DMS 273 (cell line): ENCODE measurements around the gene GALNT18.

Experiments
- DNase-seq: peaks from one replicate; lab custom pipeline; 2025; ENCODE audit not compliant: unreplicated experiment; lab: John Stamatoyannopoulos, UW

The GALNT18 gene

DNA sequence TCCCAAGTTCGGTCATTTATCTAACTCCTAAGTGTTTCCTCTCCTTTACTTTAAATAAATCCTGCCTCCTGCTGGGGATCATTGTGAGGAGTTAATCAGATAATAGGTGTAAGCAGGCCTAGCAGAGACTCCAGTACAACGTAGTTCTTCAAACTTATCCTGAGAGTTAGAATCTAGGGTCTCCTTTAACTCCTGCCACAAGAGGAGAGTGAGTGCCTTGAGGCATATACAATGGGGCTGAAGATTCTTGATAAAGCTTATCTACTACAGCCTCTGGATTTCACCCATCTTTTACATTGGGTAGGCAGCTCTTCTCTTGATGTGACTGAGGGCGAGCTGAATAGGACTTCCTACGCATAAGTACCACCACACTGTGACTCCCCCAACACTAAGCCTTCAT, 3.1 kb upstream of the GALNT18 start:
- no peak for DNase-seq

GRCh38 chr11:11624204-11624603, 2.4 kb upstream of the GALNT18 start:
- no peak for DNase-seq

DNA sequence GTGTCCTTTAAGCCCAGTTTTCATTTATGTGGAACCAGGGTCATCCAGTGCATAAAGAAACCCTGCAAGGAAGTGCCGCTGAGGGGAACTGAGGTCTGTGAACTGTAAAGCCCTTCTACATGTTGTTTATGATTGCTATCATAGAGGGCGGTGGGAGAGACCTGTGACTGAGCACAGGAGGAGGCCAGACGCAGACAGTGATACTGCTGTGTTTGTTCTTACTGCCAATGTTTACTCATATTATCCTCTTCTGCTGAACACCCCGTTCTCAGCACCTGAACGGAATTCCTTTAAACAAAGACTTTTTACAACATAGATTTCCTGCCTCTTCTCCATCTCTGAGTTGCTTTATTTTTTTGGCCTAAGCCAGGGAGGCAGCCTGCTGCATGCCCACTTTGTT, 967 bp upstream of the GALNT18 start:
- DNase-seq = no peak

DNA sequence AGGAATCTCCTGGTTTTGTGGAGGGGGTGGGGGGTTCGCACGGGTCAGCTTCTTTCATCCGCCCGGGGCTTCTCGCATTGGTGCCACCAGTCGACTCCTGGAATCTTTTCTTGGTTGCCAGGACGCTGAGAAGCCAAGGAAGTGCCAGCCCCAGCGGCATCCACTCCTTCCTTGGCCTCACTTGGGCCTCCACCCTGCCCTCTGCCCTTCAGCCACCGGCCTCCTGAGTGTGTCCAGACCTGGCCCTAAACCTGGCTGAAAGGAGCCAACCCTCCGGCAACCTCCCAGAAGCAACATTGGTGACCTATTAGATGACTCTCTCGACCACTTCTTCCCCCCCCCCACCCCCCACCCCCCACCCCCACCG, 518 bp upstream of the GALNT18 start:
- no peak for DNase-seq

DNA sequence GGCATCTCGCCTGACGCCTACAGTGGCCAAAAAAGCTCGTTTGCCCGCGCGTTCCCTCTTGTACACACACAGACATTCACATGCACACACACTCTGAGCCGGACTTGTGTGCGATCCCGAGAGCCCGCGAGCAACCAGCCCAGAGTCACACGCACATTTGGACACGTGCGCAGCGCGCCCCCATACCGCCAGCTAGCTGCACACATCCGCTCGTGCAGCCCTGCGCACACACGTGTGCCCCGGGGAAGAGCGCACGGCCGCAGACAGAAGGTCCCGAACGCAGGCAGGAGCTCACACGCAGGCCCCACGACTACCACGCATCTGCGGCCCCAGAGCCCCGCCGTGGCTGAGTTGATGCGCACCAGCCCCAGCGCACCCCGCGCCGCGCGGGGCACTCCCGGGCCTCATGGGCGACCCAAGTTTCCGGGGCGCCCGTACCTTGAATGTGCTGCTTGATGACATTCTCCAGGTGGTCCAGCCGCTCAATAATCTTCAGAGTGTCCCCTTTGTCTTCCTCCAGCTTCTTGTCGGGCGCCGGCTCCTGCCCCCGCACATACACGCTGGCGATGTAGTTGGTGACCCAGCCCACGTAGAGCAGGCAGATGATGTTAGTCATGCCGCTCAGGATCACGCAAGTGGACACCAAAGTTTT, 758 bp downstream of the GALNT18 start:
- peak; percentile 66 for DNase-seq

DNA sequence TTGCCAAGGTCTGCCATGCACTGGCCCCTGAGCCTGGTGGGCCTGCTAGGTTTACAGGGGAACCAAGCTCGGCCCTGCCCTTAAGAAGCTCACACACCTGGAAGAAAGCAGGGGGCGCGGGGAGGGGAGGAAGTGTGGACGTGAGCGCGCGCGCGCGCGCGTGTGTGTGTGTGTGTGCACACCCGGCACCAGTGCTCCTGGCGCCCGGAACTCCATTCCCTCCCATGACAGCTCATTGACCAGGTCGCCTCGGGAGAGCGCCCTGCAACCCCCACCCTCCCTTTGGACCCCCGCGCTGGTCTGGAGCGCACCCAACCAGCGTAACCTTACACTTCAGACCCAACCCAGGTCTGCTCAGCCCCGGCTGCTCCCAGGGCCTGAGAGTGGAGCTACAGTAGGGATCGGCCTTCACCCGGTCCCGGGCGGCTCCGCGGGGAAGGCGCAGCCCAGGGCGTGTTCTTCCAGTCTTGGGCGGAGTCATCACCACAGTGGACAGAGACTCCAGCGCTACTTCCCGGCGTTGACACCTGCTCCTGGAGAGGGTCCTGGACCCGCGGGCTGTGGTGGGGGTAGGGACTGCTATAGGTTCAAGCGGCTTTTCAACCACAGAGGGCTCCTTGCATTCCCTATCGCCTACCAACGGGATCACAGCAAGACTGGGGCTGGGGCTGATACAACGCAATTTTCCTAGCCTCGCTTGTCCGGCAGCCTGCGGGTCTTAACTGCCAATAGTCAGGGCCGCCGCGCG, 1.5 kb downstream of the GALNT18 start:
- DNase-seq = peak; percentile 69

DNA sequence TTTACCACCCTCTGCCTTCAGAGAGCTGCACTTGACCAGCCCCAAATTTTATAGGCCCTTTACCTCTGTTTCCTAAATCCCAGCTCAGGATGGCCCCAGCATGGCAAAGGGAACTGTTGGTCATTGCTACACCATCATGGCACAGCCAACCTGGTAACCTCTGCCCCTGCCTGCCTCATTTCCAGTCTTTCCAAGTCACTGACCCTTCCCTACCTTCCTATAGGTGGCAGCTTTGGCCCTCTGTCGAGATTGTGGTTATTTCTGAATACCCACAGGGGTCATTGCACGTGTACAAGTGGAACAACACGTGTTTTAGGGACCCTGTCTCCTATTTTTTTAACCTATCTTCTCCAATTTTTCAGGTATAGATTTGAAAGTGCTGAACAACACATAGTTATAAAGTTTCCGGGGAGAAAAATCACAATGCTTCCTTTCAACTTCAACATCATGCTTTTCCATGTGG, 2.8 kb downstream of the GALNT18 start:
- peak; percentile 19 for DNase-seq

GRCh38 chr11:11615086-11615485, 6.7 kb downstream of the GALNT18 start:
- DNase-seq = peak; percentile 30

- DNase-seq = no peak
Observed at GRCh38 chr11:11612439-11612838, 9.4 kb downstream of the GALNT18 start.

- DNase-seq = no peak
Observed at GRCh38 chr11:11611381-11611780, 10.4 kb downstream of the GALNT18 start.

- DNase-seq = peak; percentile 7
Observed at GRCh38 chr11:11608783-11609232, 13.0 kb downstream of the GALNT18 start.

DNA sequence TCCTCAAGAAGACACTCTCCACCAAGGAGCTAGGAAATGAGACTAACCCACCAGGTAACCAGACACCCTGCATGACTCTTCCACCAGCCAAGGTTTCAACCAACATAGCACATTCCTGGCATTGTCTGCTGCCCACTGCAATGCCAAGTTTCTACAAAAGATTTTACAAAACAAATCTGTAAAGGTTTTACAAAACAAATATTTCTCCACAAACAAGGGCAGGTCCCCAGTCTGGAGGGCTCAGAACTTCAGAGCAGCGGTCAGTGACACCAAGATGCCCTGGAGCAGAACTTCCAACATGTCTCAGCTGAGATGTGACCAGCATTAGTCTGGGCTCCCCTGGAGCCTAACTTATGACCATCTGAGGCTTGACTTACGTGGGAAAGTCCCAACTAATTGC, 14.0 kb downstream of the GALNT18 start:
- DNase-seq = no peak

- no peak for DNase-seq
Observed at GRCh38 chr11:11605821-11606450, 15.9 kb downstream of the GALNT18 start.

DNA sequence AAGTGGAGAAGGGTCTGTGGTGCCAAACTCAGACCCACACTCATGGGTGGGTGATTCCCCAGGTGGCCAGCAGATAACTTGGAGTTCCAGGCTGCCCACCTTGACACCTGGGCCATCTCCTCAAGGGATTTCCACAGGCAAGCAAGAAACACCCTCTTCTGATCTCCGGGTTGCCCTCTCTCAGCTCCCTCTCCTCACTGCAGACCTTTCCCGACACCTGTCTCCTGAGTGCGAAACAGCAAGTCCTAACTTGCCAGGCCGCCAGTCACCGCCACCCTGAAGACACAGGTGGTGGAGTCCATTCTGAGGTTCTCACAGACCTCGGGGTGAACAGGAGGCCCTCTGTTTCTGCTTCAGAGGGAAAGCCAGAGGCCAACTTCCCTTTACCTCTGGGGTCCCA, 16.6 kb downstream of the GALNT18 start:
- DNase-seq = no peak

GRCh38 chr11:11604370-11604990, 17.3 kb downstream of the GALNT18 start:
- DNase-seq = no peak

- DNase-seq = no peak
Observed at GRCh38 chr11:11602011-11602410, 19.8 kb downstream of the GALNT18 start.

GRCh38 chr11:11600288-11600687, 21.5 kb downstream of the GALNT18 start:
- no peak for DNase-seq

DNA sequence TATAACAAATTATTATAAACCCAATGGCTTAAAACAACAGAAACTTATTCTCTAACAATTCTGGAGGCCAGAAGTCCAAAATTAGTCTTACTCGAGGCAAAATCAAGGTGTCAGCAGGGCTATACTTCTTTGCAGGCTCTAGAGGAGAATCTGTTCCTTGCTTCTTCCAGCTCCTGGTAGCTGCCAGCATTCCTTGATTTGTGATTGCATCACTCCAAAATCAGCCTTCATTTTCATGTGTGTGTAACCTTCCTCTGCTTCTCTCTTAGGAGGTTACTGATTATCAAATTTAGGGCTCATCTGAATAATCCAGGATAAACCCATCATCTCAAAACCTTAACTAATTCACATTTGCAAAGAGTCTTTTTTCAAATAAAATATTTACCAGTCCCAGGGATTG, 23.6 kb downstream of the GALNT18 start:
- DNase-seq = no peak

GRCh38 chr11:11594162-11594561, 27.6 kb downstream of the GALNT18 start:
- DNase-seq = no peak

GRCh38 chr11:11592146-11592684, 29.6 kb downstream of the GALNT18 start:
- no peak for DNase-seq

DNA sequence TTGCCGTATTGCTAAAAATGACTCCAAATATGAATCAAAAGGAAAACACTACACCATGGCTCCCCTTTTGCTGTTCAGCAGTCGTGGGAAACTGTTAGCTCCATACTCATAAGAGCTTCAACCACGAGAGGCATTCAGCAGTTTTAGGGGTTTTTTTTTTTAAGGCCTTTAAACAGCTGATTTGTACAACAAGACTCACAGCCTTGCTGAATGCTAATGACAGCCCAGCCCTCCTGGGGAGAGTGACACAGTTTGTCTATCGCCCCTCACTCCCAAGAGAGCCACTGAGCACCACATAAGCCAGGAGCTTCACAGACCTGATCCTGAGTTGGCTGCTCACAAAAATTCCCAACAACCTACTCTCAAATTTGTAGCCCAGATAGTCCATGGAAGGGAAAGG, 32.4 kb downstream of the GALNT18 start:
- no peak for DNase-seq
